Left lung (tissue), 10 donors: Measurements from ENCODE around the gene ZBTB21. TPM values are rescaled to one million over a fixed set of nuclear protein-coding genes. Genes with fewer than 3 reads are reported as not detected.

Source experiments
- ATAC-seq: fragments of 200-7000 bp; cut with Tn5 transposase; one replicate; pipeline ENCODE4 v1.9.1; 2020; ENCODE audit warnings: moderate library complexity
- DNase-seq, 4 donors: peaks; one replicate each; pipeline ENCODE4 v3.0.0-alpha.2; 2013 to 2020
- H3K27ac ChIP-seq, 2 donors: fragments of 200-600 bp; sonication (generic) in 1 of 2; one replicate each; pipeline versions ENCODE4 v1.5.0 to v1.8.0; 2020 to 2021
- H3K27me3 ChIP-seq, 2 donors: fragments of 200-600 bp; sonication (generic) in 1 of 2; one replicate each; pipeline versions ENCODE4 v1.5.0 to v1.8.0; 2020 to 2021
- H3K36me3 ChIP-seq, 2 donors: fragments of 200-600 bp; sonication (generic) in 1 of 2; one replicate each; pipeline versions ENCODE4 v1.5.0 to v1.8.0; 2020 to 2021
- H3K4me1 ChIP-seq, 2 donors: fragments of 200-600 bp; one replicate each; pipeline ENCODE4 v1.8.0; 2021
- H3K4me3 ChIP-seq, 2 donors: fragments of 200-600 bp; sonication (generic) in 1 of 2; one replicate each; pipeline versions ENCODE4 v1.5.0 to v1.8.0; 2020 to 2021; ENCODE audit warnings: mild to moderate bottlenecking in 1 of 2
- H3K9me3 ChIP-seq, 2 donors: fragments of 200-600 bp; sonication (generic) in 1 of 2; one replicate each; pipeline versions ENCODE4 v1.5.0 to v1.8.0; 2020 to 2021
- intact Hi-C, 2 donors: fragments of 100-400 bp; cut with DNase I; formaldehyde crosslinking; loops; one replicate each; pipeline versions ENCODE4 v1.11.2 to v1.14.2; 2022
- polyA plus RNA-seq, 6 donors: library from polyadenylated mRNA; unstranded; fragments of 120-200 nt; gene quantifications; one replicate each; pipeline ENCODE4 v1.2.1, GENCODE V29; 2013; ENCODE audit not compliant: insufficient read length in 6 of 6
- total RNA-seq, 2 donors: library from RNA; stranded (reverse); fragmentation: NEBNext Ultra II Directional; extraction: Animal tissue kit (Norgen Biotek cat#: 25700); gene quantifications; one replicate each; pipeline ENCODE4 v1.2.1, GENCODE V29; 2021
- TF ChIP-seq, protein P1 (sequence below), 2 donors: fragments of 200-600 bp; sonication (generic) in 1 of 2; IDR thresholded peaks; one replicate each; pipeline versions ENCODE4 v1.5.0 to v1.8.0; 2021; ENCODE audit warnings: antibody characterized with exemption in 2 of 2
- donor health status: DM: no; HTN: yes; CAD: no.
- donor health status: DM: no; HTN: no; CAD: no.

ZBTB21 gene
- total and polyA plus RNA-seq, 8 donors = 9.2 to 13.9 (median 10.7) TPM

DNA sequence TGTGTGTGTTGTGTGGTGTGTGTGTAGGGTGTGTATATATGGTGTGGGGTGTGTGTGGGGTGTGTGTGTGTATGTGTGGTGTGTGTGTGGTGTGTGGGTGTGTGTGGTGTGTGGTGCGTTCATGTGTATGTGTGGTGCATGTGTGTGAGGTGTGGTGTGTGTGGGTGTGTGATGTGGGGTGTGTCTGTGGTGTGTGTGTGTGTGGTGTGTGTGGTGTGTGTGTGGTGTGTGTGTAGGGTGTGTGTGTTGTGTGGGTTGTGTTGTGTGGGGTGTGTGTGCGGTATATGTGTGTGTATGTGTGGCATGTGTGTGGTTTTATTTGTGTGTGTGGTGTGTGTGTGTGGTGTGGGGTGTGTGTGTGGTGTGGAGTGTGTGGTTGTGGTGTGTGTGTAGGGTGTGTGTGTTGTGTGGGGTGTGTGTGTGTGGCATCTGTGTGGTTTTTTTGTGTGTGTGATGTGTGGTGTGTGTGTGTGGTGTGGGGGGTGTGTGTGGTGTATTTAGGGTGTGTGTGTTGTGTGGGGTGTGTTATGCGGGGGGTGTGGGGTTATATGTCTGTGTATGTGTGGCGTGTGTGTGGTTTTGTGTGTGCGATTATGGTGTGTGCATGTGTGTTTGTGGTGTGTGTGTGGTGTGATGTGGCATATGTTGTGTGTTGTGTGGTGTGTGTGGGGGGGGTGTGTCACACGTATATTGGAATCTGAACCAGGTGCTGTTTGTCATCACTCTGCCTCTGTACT, 17.1 kb upstream of the ZBTB21 start:
- H3K27me3 ChIP-seq = no peaks in the 10 kb centered on the region
- H3K27ac ChIP-seq = no peak overlapping the region
- TF ChIP-seq, protein P1, sequence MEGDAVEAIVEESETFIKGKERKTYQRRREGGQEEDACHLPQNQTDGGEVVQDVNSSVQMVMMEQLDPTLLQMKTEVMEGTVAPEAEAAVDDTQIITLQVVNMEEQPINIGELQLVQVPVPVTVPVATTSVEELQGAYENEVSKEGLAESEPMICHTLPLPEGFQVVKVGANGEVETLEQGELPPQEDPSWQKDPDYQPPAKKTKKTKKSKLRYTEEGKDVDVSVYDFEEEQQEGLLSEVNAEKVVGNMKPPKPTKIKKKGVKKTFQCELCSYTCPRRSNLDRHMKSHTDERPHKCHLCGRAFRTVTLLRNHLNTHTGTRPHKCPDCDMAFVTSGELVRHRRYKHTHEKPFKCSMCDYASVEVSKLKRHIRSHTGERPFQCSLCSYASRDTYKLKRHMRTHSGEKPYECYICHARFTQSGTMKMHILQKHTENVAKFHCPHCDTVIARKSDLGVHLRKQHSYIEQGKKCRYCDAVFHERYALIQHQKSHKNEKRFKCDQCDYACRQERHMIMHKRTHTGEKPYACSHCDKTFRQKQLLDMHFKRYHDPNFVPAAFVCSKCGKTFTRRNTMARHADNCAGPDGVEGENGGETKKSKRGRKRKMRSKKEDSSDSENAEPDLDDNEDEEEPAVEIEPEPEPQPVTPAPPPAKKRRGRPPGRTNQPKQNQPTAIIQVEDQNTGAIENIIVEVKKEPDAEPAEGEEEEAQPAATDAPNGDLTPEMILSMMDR (IDR thresholded peaks at IDR 0.05) = no peak
- no peaks in the 10 kb centered on the region for H3K4me1 ChIP-seq
- no peaks in the 10 kb centered on the region for H3K9me3 ChIP-seq
- H3K36me3 ChIP-seq = no peaks in the 10 kb centered on the region
- no peak for ATAC-seq
- H3K4me3 ChIP-seq = no peak overlapping the region
- DNase-seq = no peak
- intact Hi-C loops = no loop called here

DNA sequence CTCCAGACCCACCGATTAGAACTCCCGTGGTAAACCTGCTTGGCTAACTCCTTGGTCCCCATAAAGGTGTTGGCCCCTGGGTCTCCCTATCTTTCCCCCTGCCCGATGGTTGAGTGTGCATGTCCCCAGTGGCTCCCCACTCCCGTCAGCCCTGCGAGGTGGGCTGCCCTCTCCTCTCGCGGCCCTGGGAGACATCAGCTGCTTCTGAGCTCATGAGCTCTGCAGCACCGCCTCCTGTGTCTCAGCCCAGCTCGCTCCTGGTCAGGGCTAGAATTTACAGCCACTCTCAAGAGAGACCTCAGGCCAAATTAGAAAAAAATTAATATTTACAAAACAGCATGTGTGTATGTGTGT, 15.9 kb upstream of the ZBTB21 start:
- H3K4me3 ChIP-seq = no peak overlapping the region
- no peaks in the 10 kb centered on the region for H3K27me3 ChIP-seq
- no peak for DNase-seq
- peak; percentile 15 for ATAC-seq
- peak overlapping the region in 1 of 2 donors; percentile 7 for H3K27ac ChIP-seq
- H3K9me3 ChIP-seq = no peaks in the 10 kb centered on the region
- intact Hi-C loops = no loop called here
- H3K4me1 ChIP-seq = no peaks in the 10 kb centered on the region
- TF ChIP-seq, protein P1 (IDR thresholded peaks at IDR 0.05) = no peak
- no peaks in the 10 kb centered on the region for H3K36me3 ChIP-seq

DNA sequence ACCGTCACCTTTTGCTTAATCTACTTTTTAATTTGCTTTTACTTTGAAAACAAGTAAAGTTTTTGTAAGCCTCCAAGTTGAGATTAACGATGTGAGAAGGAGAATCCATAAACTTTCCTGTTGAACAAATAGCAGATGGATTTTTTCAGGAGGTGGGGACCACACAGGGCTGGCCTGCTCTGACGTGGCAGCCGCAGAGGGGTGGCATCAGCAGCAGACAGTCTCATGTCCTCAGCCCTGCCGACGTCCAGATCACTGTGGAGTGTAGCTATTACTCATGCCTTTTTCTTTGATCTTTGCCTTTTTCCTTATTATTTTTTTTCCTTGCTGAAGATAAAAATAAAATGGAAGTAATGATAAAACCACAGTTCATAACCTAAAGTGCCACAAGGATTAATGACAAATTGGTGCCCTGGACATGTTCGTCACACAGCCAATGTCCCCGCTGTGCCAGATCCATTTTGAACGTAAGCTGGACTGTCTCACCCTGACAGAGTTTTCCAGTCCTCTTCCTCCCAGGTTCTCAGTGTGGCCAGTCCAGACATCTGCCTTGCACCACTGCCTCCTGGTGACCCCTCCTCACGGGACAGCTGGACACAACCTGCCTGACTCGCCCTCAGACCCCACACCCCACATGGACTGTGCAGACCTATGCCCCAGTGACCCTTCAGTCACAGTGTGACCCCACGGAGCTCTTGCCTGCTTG, 15.4 kb upstream of the ZBTB21 start:
- TF ChIP-seq, protein P1 (IDR thresholded peaks at IDR 0.05) = no peak
- Histone ChIP-seq H3K9me3 (no peaks in the 10 kb centered on the region), H3K36me3 (no peaks in the 10 kb centered on the region), H3K27me3 (no peaks in the 10 kb centered on the region), H3K4me3 (no peak overlapping the region), H3K4me1 (no peaks in the 10 kb centered on the region), H3K27ac (peak overlapping the region in 1 of 2 donors; percentile 7)
- intact Hi-C loops = no loop called here
- ATAC-seq (peak; percentile 68), DNase-seq (peak in 1 of 4 donors; percentile 37)

DNA sequence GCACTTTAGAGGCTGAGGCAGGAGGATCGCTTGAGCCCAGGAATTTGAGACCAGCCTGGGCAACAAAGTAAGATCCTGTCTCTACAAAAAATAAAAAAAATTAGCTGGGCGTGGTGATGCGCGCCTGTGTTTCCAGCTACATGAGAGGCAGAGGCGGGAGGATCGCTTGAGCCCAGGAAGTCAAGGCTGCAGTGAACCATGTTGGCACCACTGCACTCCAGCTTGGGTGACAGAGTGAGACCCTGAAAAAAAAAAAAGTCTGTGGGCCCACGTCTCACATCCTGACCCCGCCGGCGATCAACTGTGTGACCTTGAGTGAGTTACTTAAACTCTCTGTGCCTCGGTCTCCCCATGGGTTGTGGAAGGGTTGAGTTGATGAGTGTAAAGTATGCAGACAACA, 12.7 kb upstream of the ZBTB21 start:
- no peaks in the 10 kb centered on the region for H3K36me3 ChIP-seq
- H3K9me3 ChIP-seq = no peaks in the 10 kb centered on the region
- H3K4me3 ChIP-seq = no peak overlapping the region
- H3K4me1 ChIP-seq = no peaks in the 10 kb centered on the region
- no peaks in the 10 kb centered on the region for H3K27me3 ChIP-seq
- intact Hi-C loops = no loop called here
- TF ChIP-seq, protein P1 (IDR thresholded peaks at IDR 0.05) = no peak
- no peak for ATAC-seq
- H3K27ac ChIP-seq = no peak overlapping the region
- no peak for DNase-seq

DNA sequence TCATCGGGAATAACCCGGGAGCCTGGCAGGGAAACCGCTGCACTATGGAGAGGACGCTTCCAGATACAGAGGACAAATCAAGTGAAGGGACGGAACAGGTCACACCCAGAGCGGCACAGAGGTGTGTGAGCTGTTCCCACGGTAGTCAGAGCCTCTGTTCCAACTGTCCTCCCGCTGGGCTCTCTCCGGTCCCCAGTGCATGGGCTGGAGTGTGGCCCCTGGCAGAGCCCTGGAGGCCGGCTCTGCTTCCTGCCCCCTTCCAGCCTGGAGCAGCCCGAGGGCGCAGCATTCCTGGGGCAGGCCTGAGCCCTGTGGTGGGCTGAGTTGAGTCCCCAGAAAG, 11.9 kb upstream of the ZBTB21 start:
- H3K4me1 ChIP-seq = no peaks in the 10 kb centered on the region
- no peak overlapping the region for H3K4me3 ChIP-seq
- H3K27me3 ChIP-seq = no peaks in the 10 kb centered on the region
- ATAC-seq = no peak
- TF ChIP-seq, protein P1 (IDR thresholded peaks at IDR 0.05) = no peak
- no peak overlapping the region for H3K27ac ChIP-seq
- H3K9me3 ChIP-seq = no peaks in the 10 kb centered on the region
- intact Hi-C loops = no loop called here
- no peak for DNase-seq
- H3K36me3 ChIP-seq = no peaks in the 10 kb centered on the region
